HG03565 (cell line): ENCODE results near the gene TFAP2D.

Experiments used
- ATAC-seq: cut with Tn5 transposase; IDR thresholded peaks from one replicate; pipeline ENCODE4 v1.9.1; 2021; ENCODE audit warnings: mild to moderate bottlenecking, moderate library complexity; ENCODE audit not compliant: unreplicated experiment

TFAP2D gene

GRCh38 chr6:50713226-50713625 lies at the start of gene TFAP2D:
Gene TFAP2D, plus strand, starts transcription at chr6:50713526. Its CDS starts 530 bp downstream, at chr6:50714056.
- no peak for ATAC-seq

DNA sequence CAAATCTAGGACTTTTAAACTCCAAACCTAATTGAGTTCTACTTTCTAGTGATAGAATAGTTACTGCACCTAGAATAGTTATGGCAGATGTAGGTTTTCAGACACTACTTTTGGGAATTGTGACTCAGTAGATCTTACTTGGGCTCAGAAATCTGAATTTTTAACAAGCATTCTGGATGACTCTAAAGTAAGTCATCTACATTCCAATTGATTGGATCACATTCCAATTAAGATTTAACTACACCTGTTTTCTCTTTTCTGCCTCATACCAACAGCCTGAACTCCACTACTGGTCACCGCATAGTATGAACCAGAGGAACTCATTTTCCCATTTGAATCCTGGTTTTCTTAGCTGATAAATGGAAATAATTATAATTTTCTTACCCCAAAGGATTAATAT lies 49.5 kb upstream of the TFAP2D start:
- ATAC-seq, result no peak

- ATAC-seq, result no peak
Observed at GRCh38 chr6:50666089-50666488, 47.2 kb upstream of the TFAP2D start.

GRCh38 chr6:50681213-50681824 lies 32.0 kb upstream of the TFAP2D start:
- no peak for ATAC-seq

DNA sequence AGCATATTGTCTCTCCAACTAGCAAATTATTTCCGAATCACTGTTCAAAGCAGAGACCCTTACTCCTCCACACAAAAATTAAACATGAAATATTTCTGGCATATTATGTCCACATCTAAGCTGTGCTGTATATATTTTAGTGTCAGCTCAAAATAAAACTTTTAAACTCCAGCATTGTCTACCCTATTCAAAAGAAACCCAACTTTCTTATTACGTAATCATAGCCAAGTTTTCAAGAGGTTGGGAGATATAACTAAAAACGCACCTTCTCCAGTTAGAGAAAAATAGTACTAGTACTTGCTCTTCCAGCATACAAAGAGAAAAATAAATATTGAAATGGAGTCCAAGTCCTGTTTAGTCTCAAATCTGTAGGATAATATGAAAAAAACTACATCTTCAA lies 24.1 kb upstream of the TFAP2D start:
- no peak for ATAC-seq

DNA sequence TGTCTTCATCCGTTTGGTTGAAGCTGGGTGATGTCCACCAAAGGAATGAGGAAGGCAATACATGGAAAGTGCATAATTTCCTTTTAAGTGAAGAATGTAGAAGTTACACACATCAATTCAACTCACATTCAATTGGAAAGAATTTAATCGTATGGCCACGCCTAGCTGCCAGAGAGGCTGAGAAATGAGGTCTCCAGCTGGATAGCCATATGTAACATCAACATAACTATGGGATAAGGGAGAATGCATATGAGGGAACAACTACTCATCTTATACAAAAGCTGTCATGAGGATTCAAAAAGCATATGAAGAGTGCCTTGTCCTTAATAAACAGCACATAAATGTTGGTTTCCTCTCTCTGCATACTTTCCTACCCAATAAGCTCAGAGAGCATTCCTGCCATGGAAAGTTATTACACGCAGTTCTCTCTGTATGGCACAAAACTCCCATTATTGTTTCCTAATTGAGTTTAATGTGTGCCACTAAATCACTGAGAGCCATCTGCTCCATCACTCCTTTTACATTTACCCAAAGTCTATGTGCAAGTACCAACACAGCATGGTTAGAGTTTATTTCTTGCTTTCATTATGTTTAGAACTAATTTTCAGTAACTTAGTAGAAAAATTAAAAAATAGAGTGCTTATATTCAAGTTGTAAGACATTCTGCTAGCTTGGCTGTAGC lies 21.4 kb upstream of the TFAP2D start:
- ATAC-seq, result no peak

DNA sequence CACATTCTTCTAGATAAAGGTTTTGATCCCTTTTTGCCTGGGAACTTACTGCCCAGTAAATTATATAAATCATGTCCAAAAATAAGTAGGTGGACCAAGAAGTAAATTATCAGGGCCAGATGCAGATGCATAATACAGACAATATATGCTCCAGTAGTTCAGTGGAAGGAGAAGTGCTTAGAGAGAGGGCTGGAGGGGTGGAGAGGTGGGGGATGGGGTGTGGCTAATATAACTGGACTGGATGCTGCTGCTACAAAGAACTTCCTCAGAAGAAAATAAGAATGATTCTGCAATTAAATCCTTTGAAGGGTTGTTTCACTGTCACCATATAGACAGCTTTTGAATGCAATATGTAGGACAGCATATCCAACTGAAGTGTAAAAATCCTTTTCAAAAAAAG lies 14.8 kb upstream of the TFAP2D start:
- no peak for ATAC-seq

GRCh38 chr6:50699051-50699775 lies 14.1 kb upstream of the TFAP2D start:
- ATAC-seq, result peak; percentile 71

DNA sequence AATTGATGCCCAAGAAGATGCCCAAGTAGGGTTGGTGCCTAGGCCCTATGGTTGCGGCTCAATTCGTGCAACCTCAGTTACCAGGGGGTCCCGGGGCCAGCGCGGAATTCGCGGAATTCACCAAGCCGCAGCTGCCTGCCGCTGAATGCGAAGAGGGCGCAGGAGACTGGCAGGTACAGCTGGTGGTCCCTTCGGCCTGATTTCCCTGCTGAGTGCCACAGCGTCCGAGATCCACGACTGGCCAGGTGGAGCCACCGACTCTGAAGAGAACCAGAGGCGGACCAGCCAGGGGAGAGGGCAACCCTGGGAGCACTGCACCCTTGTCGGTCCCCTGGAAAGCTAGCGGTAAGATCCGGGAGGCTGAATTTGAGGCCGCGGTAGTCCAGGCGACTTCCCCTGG lies 6.8 kb upstream of the TFAP2D start:
- ATAC-seq, result no peak

- ATAC-seq, result no peak
Observed at GRCh38 chr6:50707191-50707590, 6.1 kb upstream of the TFAP2D start.

DNA sequence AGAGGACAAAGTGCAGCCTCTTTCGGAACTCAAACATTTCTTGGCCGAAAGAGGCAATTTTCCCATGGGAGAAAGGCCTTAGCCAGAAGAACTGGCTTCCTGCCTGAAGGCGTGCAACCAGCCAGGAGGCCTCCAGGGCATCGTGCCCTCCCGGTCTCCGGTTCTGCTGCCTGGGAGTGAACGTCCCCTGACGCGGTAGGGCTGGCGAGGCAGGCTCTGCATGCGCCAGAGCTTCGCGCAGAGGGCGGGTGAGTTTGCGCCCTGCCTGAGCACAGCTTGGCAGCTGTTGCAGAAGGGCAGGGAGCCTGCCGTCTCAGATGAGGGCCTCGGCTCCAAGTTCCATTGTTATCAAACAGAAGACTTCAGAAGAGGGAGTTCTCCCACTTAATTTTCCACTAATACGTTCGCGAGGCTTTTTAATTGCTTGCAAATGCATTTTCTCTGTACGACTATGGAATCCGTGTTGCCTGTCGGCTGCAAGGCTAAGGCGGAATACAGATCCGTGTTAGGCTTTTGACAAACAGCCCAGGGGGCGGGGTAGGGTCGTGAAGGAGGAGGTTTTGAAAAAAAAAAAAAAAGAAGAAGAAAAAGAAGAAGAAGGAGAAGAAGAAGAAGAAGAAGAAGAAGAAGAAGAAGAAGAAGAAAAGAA lies 5.5 kb upstream of the TFAP2D start:
- ATAC-seq, result no peak

DNA sequence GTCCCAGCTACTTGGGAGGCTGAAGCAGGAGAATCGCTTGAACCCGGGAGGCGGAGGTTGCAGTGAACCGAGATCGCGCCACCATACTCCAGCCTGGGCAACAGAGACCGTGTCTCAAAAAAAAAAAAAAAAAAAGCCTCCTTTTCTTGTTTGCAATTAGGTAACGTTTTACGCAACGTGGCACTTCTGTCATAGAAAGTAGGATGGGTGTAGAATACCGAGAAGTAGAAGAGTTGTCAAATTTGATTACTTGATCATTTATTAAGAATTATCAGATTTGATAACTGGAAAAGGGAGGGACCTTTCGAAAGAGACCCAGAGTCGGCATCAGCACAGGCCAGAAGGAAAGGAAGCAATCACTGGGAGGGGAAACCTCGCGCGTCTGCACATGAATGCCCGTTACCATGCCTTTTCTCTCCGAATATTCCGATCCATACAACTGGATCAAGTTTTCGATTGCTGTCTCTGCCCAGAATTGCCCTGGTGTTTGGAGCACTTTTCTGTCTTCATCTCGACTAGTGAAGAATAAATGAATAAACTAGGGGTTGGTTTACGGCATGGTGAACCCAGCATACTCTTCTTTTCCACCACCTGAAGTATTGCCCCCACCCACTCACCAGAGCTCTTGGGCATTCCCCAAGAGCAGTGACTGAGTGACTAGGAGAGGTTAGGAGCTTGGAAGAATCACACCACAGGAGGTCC lies 4.5 kb upstream of the TFAP2D start:
- ATAC-seq, result no peak

DNA sequence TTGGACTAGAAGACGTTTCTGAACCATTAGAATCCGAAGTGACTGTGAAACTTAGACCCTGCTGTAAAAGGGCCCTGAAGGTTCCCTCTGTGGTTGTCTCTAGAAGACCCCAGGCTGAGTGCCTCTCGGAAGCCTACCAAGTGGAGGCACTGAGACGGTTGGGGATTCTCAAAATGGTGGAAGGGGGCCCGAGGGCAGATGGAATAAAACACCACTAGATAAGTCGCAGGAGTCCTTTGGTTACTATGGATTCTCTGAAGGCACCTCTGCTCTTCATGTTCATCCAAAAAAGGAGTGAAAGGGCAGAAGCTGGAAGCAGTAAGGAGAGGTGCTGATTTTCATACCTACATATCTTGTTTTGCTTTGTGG lies 4.0 kb upstream of the TFAP2D start:
- ATAC-seq, result no peak

DNA sequence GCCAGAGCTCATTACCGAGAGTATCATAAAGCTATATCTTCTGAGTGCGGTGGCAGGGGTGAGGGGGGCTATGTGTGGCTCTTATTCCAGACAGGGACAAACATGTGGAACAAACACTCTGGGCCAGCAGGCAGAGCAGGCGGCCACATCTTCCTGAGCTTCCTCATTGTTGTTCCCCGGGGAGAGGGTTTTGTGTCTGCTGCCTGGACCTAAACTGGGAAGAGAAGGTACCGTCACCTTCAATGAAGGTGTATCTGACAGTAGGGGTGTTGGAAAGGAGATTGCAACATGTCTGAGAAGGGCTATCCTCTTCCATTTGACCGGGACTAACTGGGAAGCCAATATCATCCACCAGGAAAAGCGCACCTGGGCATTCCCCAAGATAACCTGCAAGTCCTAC lies 1.6 kb upstream of the TFAP2D start:
- no peak for ATAC-seq

- no peak for ATAC-seq
Observed at GRCh38 chr6:50712291-50712690, 1.0 kb upstream of the TFAP2D start.

GRCh38 chr6:50713977-50714486 lies 706 bp downstream of the TFAP2D start:
- ATAC-seq, result no peak

GRCh38 chr6:50714487-50715379 lies 1.4 kb downstream of the TFAP2D start:
- ATAC-seq, result no peak

GRCh38 chr6:50716899-50717509 lies 3.7 kb downstream of the TFAP2D start:
- no peak for ATAC-seq

- no peak for ATAC-seq
Observed at GRCh38 chr6:50717734-50718457, 4.6 kb downstream of the TFAP2D start.
